Endothelial cell of umbilical vein (primary cell): ENCODE measurements around the gene ZNF106. TPM values are rescaled to one million over a fixed set of nuclear protein-coding genes. Genes with fewer than 3 reads are reported as not detected.

Experiments
- BruUV-seq: library from RNA; stranded (reverse); fragments of 400-500 nt; replicated peaks from 2 replicates; lab custom pipeline; 2021; lab: Mats Ljungman, UMichigan
- CTCF ChIA-PET: fragments of 300-600, 350-600 bp; sonication (Branson Sonifier 250); formaldehyde crosslinking; loops from one replicate; lab custom pipeline; 2021; ENCODE audit warnings: antibody characterized with exemption, inconsistent platforms; lab: Charles Lee
- POLR2A ChIA-PET: fragments of 300-600, 350-600 bp; sonication (Branson Sonifier 250); formaldehyde crosslinking; loops from one replicate; lab custom pipeline; 2021; ENCODE audit warnings: antibody characterized with exemption, inconsistent platforms; lab: Charles Lee
- DNase-seq: peaks from one replicate; pipeline ENCODE4 v3.0.0-alpha.2; 2011; ENCODE audit warnings: low read depth, low spot score
- FAIRE-seq: peaks from 2 replicates; lab custom pipeline; 2011; peaks lifted over from hg19 to GRCh38; lab: Jason Lieb, UNC
- H2AFZ ChIP-seq: 2 replicates; pipeline ENCODE4 v1.6.0; 2012; ENCODE audit warnings: low read depth, low read length, control low read depth, inconsistent platforms
- H3K27ac ChIP-seq: 2 replicates; pipeline ENCODE4 v1.5.1; 2011; ENCODE audit warnings: low read depth, mild to moderate bottlenecking, control low read depth, low read length, moderate library complexity; ENCODE audit not compliant: insufficient read depth
- H3K27me3 ChIP-seq, 2 experiments: 2 replicates each; pipeline versions ENCODE4 v1.6.0 to v1.6.1; 2011; ENCODE audit warnings: low read length in 2 of 2, mixed read lengths in 1 of 2; ENCODE audit not compliant: control insufficient read depth in 2 of 2, insufficient read depth in 2 of 2
- H3K36me3 ChIP-seq, 2 experiments: 2 replicates in 1 of 2; 3 replicates in 1 of 2; pipeline ENCODE4 v1.5.1; 2011; ENCODE audit warnings: low read length in 2 of 2, mild to moderate bottlenecking in 1 of 2, moderate library complexity in 1 of 2; ENCODE audit not compliant: control insufficient read depth in 2 of 2, insufficient read depth in 2 of 2; ENCODE audit errors: extremely low read depth in 1 of 2
- H3K4me1 ChIP-seq: 3 replicates; pipeline ENCODE4 v1.5.1; 2011; ENCODE audit warnings: mild to moderate bottlenecking, low read length; ENCODE audit not compliant: control insufficient read depth, insufficient read depth; ENCODE audit errors: extremely low read depth
- H3K4me2 ChIP-seq: 2 replicates; pipeline ENCODE4 v1.6.1; 2011; ENCODE audit warnings: low read length, control low read depth, mixed read lengths; ENCODE audit not compliant: insufficient read depth
- H3K4me3 ChIP-seq, 3 experiments: fragments of 200-600 bp in 1 of 3; sonication (generic), shearing (Covaris generic) in 1 of 3; replicated peaks in 1 of 3; 2 replicates each; pipeline ENCODE4 v1.5.1; 2011 to 2016; ENCODE audit warnings: control low read depth in 3 of 3, low read length in 3 of 3, mild to moderate bottlenecking in 2 of 3, inconsistent platforms in 1 of 3, low read depth in 1 of 3, moderate library complexity in 1 of 3; ENCODE audit not compliant: insufficient read depth in 1 of 3
- H3K79me2 ChIP-seq: 2 replicates; pipeline ENCODE4 v1.6.0; 2012; ENCODE audit warnings: low read length, inconsistent platforms; ENCODE audit not compliant: control insufficient read depth, insufficient read depth
- H3K9ac ChIP-seq: replicated peaks from 2 replicates; pipeline ENCODE3; 2011; ENCODE audit warnings: low read length, control low read depth; ENCODE audit not compliant: insufficient read depth; ENCODE audit errors: extremely low read depth
- H3K9me1 ChIP-seq: replicated peaks from 3 replicates; pipeline ENCODE4 v1.6.0; 2011; ENCODE audit warnings: mild to moderate bottlenecking, low read length; ENCODE audit not compliant: control insufficient read depth, insufficient read depth; ENCODE audit errors: extremely low read depth
- H3K9me3 ChIP-seq: replicated peaks from 2 replicates; pipeline ENCODE4 v1.5.1; 2012; ENCODE audit warnings: low read length, inconsistent platforms; ENCODE audit not compliant: control insufficient read depth, insufficient read depth
- H4K20me1 ChIP-seq: replicated peaks from 2 replicates; pipeline ENCODE3; 2011; ENCODE audit warnings: mild to moderate bottlenecking, low read length; ENCODE audit not compliant: control insufficient read depth, insufficient read depth; ENCODE audit errors: extremely low read depth
- EZH2 ChIP-seq: IDR thresholded peaks from 2 replicates; pipeline ENCODE4 v1.6.1; 2012; ENCODE audit warnings: borderline replicate concordance, low read depth, mild to moderate bottlenecking, moderate library complexity, low read length, inconsistent platforms; ENCODE audit not compliant: severe bottlenecking
- FOS ChIP-seq: IDR thresholded peaks from 2 replicates; pipeline ENCODE4 v1.6.1; 2011; ENCODE audit warnings: mild to moderate bottlenecking, low read length, moderate library complexity, borderline replicate concordance; ENCODE audit not compliant: insufficient read depth
- GATA2 ChIP-seq: IDR thresholded peaks from 2 replicates; pipeline ENCODE4 v1.7.0; 2011; ENCODE audit warnings: low read depth, mild to moderate bottlenecking, moderate library complexity, mixed read lengths, low read length; ENCODE audit not compliant: insufficient read length, insufficient read depth
- JUN ChIP-seq: IDR thresholded peaks from 2 replicates; pipeline ENCODE4 v1.6.1; 2011; ENCODE audit warnings: borderline replicate concordance, low read depth; ENCODE audit not compliant: insufficient read length, insufficient read depth
- MYC ChIP-seq: IDR thresholded peaks from one replicate; pipeline ENCODE4 v1.6.1; 2011; ENCODE audit warnings: mild to moderate bottlenecking, low read depth, low read length
- POLR2A ChIP-seq: IDR thresholded peaks from 2 replicates; pipeline ENCODE4 v1.6.1; 2012; ENCODE audit warnings: low read depth, mild to moderate bottlenecking, control low read depth, low read length
- POLR2AphosphoS5 ChIP-seq: IDR thresholded peaks from 2 replicates; pipeline ENCODE4 v1.6.1; 2012; ENCODE audit warnings: low read depth, mild to moderate bottlenecking, control low read depth, low read length, moderate library complexity; ENCODE audit not compliant: insufficient read depth
- dilution Hi-C: fragments of 300-500 bp; cut with MboI; formaldehyde crosslinking; loops from one replicate; pipeline ENCODE4 v1.15.0; 2019; ENCODE audit warnings: low sequenced_read_pairs; ENCODE audit not compliant: extremely low pct_ligation_motif_present
- intact Hi-C: fragments of 100-400 bp; cut with micrococcal nuclease; formaldehyde crosslinking; loops from one replicate; pipeline ENCODE4 v1.10.0; 2022
- polyA plus RNA-seq, 4 experiments: library from polyadenylated mRNA; depleted of rRNA in 3 of 4; stranded (reverse) in 3 of 4; unstranded in 1 of 4; fragments of >200 nt; gene quantifications; 2 replicates each; pipeline versions ENCODE4 v1.2.1 to v1.2.3, GENCODE V29; 2011 to 2012; ENCODE audit warnings: missing spikeins in 1 of 4
- total RNA-seq: library from RNA; stranded (reverse); gene quantifications from 2 replicates; pipeline ENCODE4 v1.2.3, GENCODE V29; 2021
- TF ChIP-seq, protein P1 (sequence below), 2 donors: IDR thresholded peaks; 1 replicate in 1 of 2; 2 replicates in 1 of 2; pipeline ENCODE4 v1.5.1; 2011; ENCODE audit warnings: low read length in 2 of 2, mild to moderate bottlenecking in 2 of 2, moderate library complexity in 2 of 2, control low read depth in 1 of 2, inconsistent platforms in 1 of 2, low read depth in 1 of 2; ENCODE audit not compliant: insufficient read depth in 1 of 2; ENCODE audit errors: extremely low read depth in 1 of 2
- TF ChIP-seq, protein P2 (sequence below): IDR thresholded peaks from 2 replicates; pipeline ENCODE4 v1.6.1; 2011; ENCODE audit not compliant: insufficient read depth, insufficient read length

ZNF106 gene
- total and polyA plus RNA-seq, 2 donors (not counting 3 experiments of a cell fraction or from before 2014, with no cell fraction given) = 18.9 to 53.5 TPM

- BruUV-seq = no TSS peak
- Histone ChIP-seq H3K9me3 (no peaks in the 10 kb centered on the region), H3K27ac (no peak overlapping the region), H3K36me3 (no peaks in the 10 kb centered on the region), H3K4me2 (no peak overlapping the region), H2AFZ (no peak overlapping the region), H4K20me1 (no peaks in the 10 kb centered on the region), H3K27me3 (no peaks in the 10 kb centered on the region), H3K79me2 (no peaks in the 10 kb centered on the region), H3K9ac (no peak overlapping the region), H3K4me1 (no peaks in the 10 kb centered on the region), H3K9me1 (no peaks in the 10 kb centered on the region), H3K4me3 (no peak overlapping the region)
- ChIA-PET POLR2A (interaction anchor here (0.7 kb wide), 1 partner anchor 227 kb away, joined by 4 read pairs; no protein-coding TSS in a partner anchor), CTCF (interaction anchor here (0.7 to 4.5 kb wide), 2 partner anchors 9 to 44 kb away, joined by 3 to 31 read pairs; no protein-coding TSS in a partner anchor)
- dilution Hi-C loops (no loop called here), intact Hi-C loops (no loop called here)
- FAIRE-seq (no peak), DNase-seq (no peak)
- no peak for TF ChIP-seq GATA2
- no peak for TF ChIP-seq EZH2
- no peak for TF ChIP-seq POLR2A
- no peak for TF ChIP-seq MYC
- no peak for TF ChIP-seq JUN
- no peak for TF ChIP-seq FOS
- TF ChIP-seq, protein P1, sequence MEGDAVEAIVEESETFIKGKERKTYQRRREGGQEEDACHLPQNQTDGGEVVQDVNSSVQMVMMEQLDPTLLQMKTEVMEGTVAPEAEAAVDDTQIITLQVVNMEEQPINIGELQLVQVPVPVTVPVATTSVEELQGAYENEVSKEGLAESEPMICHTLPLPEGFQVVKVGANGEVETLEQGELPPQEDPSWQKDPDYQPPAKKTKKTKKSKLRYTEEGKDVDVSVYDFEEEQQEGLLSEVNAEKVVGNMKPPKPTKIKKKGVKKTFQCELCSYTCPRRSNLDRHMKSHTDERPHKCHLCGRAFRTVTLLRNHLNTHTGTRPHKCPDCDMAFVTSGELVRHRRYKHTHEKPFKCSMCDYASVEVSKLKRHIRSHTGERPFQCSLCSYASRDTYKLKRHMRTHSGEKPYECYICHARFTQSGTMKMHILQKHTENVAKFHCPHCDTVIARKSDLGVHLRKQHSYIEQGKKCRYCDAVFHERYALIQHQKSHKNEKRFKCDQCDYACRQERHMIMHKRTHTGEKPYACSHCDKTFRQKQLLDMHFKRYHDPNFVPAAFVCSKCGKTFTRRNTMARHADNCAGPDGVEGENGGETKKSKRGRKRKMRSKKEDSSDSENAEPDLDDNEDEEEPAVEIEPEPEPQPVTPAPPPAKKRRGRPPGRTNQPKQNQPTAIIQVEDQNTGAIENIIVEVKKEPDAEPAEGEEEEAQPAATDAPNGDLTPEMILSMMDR (IDR thresholded peaks at IDR 0.05; ENCODE audit: extremely low read depth in 1 of 2, insufficient read depth in 1 of 2, low read depth in 1 of 2, low read length in 2 of 2) = no peak
- TF ChIP-seq, protein P2, sequence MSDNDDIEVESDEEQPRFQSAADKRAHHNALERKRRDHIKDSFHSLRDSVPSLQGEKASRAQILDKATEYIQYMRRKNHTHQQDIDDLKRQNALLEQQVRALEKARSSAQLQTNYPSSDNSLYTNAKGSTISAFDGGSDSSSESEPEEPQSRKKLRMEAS = no peak
- no peak for TF ChIP-seq POLR2AphosphoS5
These were observed 115.7 kb downstream of the ZNF106 start for GRCh38 chr15:42375252-42375651.
